Measurements from ENCODE around the gene RESF1.

- TF ChIP-seq CTCF (IDR thresholded peaks at IDR 0.05): no peak
- TF ChIP-seq ZFX (IDR thresholded peaks at IDR 0.05; ENCODE audit: borderline replicate concordance): no peak
Measured at GRCh38 chr12:31973818-31974217, 14.6 kb downstream of the RESF1 start.
